ENCODE measurements around the gene ITGA2B. TPM values are rescaled to one million over a fixed set of nuclear protein-coding genes. Genes with fewer than 3 reads are reported as not detected.

Gene ITGA2B
- total and polyA plus RNA-seq, 2 experiments from 2014 or later = 13.3 to 13.9 TPM

GRCh38 chr17:44322236-44322895, 67.1 kb downstream of the ITGA2B start:
- H3K4me3 Mint-ChIP-seq = no peak overlapping the region; the same call in 2 of the 3 replicates
- Histone ChIP-seq H4K20me1 (replicated peaks; ENCODE audit: insufficient read depth) (no peaks in the 10 kb centered on the region), H3K36me3 (ENCODE audit: insufficient read depth) (0 out of 2 replicates have a peak, but pooled peaks cover 4% of the 10 kb centered on the region), H3K4me3 (no peak overlapping the region), H3K9me2 (ENCODE audit: insufficient read depth) (no peaks in the 10 kb centered on the region), H3K4me2 (no peak overlapping the region), H2AFZ (no peak overlapping the region), H3K27ac (ENCODE audit: low read depth) (no peak overlapping the region), H3F3A (replicated peaks; ENCODE audit: low read depth) (peaks cover 8% of the 10 kb centered on the region; the same call in 1 of the 2 replicates), H3K79me2 (replicated peaks; ENCODE audit: insufficient read depth) (peaks cover 9% of the 10 kb centered on the region), H3K27me3 (ENCODE audit: insufficient read depth) (peaks cover 17% of the 10 kb centered on the region), H3K4me1 (ENCODE audit: insufficient read depth) (no peaks in the 10 kb centered on the region; the same call in 1 of the 2 replicates)
- H3K36me3 Mint-ChIP-seq (ENCODE audit: low read depth) = peaks cover 35% of the 10 kb centered on the region
- DNase-seq (ENCODE audit: low spot score) (no peak), ATAC-seq (no peak)
- H3K9me3 Mint-ChIP-seq = no peaks in the 10 kb centered on the region
- peaks cover 34% of the 10 kb centered on the region for H3K27me3 Mint-ChIP-seq (ENCODE audit: insufficient read depth, low read depth, poor library complexity)
- peaks cover 16% of the 10 kb centered on the region for H3K4me1 Mint-ChIP-seq
- no peak overlapping the region for H3K27ac Mint-ChIP-seq
- TF ChIP-seq ZNF331 (CRISPR knock-in tag; IDR thresholded peaks at IDR 0.05; ENCODE audit: low read depth) = no peak
- TF ChIP-seq EZH2phosphoT487 (IDR thresholded peaks at IDR 0.05; ENCODE audit: unreplicated experiment) = no peak
- TF ChIP-seq NANOG (IDR thresholded peaks at IDR 0.05; ENCODE audit: borderline replicate concordance) = no peak
- no peak for TF ChIP-seq CTCF (conservative IDR thresholded peaks at IDR 0.05; ENCODE audit: low read depth in 2 of 2)
- TF ChIP-seq POLR2AphosphoS5 (IDR thresholded peaks at IDR 0.05; ENCODE audit: low read depth) = no peak
- no peak for TF ChIP-seq REST (IDR thresholded peaks at IDR 0.05; ENCODE audit: unreplicated experiment)
- TF ChIP-seq JUNB (IDR thresholded peaks at IDR 0.05; ENCODE audit: unreplicated experiment) = no peak
- no peak for TF ChIP-seq ZNF114 (CRISPR knock-in tag; IDR thresholded peaks at IDR 0.05)
- TF ChIP-seq ETS1 (IDR thresholded peaks at IDR 0.05) = no peak
- TF ChIP-seq CREB1 (CRISPR knock-in tag; IDR thresholded peaks at IDR 0.05; ENCODE audit: low read depth) = no peak
- TF ChIP-seq STAT1 (IDR thresholded peaks at IDR 0.05; ENCODE audit: unreplicated experiment) = no peak
- no peak for TF ChIP-seq ZNF462 (CRISPR knock-in tag; IDR thresholded peaks at IDR 0.05)
- no peak for TF ChIP-seq EZH2 (IDR thresholded peaks at IDR 0.05; ENCODE audit: low read depth, unreplicated experiment)
